Hepatic stellate cell (primary cell): Measurements from ENCODE around the gene ADRA2B.

Experiments
- DNase-seq: peaks from one replicate; pipeline ENCODE4 v3.0.0; 2011; ENCODE audit warnings: low spot score

ADRA2B gene

DNA sequence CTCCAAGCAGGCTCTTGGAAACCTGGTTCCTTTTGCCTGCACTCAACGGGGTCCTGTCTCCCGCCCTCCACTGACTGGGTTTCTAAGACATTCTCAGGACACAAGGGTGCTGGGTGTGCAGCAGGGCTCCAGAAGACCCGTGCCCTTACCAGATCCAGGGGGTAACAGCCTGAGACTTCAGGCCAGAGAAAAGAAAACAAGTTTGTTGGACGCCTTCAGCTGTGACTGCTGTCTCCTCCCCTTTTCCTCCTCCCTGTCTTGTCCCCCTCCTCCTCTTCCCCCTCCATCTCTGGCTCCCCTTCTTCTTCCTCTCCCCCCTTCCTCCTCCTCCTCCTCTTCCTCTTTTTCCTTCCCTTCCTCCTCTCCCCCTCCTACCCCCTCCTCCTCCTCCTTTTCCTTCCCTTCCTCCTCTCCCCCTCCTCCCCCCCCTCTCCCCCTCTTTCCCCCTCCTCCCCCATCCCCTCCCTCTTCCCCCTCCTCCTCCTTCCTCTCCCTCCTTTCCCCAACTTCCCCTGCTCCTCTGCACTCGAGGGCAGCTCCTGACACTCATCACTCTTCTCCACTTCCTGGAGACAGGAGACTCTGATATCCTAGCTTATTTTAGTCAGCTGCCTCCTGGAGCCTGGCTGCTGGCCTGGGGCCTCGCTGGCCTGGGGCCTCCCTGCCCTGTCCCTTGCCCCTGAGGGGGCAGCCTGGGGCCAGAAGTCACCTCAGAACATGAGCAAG, 12.4 kb downstream of the ADRA2B start:
- no peak for DNase-seq

GRCh38 chr2:96103187-96103601, 13.2 kb downstream of the ADRA2B start:
- no peak for DNase-seq

DNA sequence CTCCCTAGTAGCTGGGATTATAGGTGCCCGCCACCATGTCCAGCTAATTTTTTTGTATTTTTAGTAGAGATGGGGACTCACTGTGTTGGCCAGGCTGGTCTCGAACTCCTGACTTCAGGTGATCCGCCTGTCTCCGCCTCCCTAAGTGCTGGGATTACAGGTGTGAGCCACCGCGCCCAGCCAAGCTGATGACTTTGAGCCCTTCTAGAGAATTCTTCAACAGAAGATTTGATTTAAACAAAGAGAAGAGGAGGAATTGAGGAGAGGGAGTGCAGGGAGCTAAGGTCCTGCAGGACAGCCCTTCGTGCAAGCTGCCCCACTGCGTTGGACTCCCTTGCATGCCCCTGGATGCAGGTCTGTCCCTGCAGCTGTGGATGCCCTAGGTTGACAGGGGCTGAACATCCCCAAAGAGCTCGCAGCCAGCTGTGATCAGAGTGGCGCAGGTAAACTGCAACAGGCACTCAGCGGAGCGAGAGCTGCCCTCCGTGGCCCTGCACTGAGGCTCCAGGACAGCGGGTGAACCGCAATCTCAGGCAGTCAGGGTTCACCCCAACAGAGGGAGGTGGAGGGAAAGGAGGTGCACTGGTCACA, 13.7 kb downstream of the ADRA2B start:
- no peak for DNase-seq

DNA sequence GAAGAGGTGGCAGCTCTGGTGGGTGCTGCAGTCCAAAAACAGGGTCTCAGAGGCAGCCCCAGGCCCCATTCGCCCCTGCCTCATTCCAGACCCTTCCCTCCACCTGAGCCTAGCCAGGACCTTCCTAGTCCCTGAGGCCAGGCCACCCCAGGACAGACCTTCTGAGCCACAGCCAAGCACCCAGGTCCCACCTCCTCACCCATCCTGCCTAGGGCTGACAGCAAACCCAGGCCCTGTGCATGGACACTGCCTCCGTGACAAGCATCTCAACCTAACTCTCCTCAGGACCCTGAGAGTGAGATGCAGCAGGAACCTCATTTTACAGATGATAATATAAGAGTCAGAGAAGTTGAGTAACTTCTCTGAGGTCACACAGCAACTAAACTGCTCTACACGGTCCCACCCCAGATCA, 15.5 kb downstream of the ADRA2B start:
- no peak for DNase-seq

GRCh38 chr2:96099861-96100798, 16.2 kb downstream of the ADRA2B start:
- DNase-seq = no peak

GRCh38 chr2:96098900-96099590, 17.3 kb downstream of the ADRA2B start:
- no peak for DNase-seq

GRCh38 chr2:96097951-96098823, 18.2 kb downstream of the ADRA2B start:
- no peak for DNase-seq

DNA sequence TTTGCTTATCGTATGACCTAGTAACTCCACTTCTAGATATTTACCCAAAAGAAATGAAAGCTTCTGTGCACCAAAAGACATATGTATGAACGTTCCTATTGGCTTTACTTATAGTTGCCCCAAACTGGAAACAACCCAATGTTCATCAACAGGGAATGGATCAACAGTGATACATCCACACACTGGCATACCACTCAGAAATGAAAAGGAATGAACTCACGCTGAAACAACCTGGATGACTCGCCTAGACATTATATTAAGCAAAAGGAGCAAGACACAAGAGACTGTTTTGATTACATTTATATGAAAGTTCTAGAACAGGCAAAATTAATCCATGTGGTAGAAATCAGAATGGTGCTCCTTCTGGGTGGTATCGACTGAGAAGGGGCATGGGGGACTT, 18.9 kb downstream of the ADRA2B start:
- no peak for DNase-seq

DNA sequence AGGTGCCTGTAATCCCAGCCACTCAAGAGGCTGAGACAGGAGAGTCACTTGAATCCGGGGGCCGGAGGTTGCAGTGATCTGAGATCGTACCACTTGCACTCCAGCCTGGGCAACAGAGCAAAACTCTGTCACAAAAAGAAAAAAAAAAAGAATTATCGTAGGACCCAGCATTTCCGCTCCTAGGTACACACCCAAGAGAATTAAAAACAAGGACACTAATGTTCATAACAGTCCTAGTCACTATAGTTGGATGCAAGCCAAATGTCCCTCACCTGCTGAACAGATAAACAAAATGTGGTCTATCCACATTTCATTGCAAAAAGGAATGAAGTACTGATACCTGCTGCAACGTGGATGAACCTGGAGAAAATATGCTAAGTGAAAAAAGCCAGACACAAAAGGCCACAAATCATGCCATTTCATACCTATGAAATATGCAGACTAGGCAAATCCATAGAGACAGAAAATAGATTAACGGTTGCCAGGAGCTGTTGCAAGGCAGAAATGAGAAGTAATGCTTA, 21.2 kb downstream of the ADRA2B start:
- DNase-seq = no peak

DNA sequence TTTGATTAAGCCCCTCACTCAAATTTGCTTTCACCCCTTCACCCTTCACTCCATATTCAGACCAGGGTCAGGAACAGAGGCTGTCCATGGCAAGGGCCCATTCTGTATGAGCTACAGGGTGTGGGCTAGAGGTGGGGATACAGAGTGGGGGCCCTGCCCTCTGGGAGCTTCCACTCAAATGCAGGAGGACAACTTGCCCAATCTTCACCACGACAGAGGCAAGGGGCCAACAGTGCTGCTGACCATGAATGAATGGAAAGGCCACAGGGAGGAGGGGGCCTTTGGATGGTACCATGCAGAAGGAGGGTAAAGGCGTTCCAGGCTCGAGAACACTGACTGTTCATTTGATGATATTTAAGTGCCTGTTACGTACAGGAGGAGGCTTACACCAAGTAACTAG, 22.8 kb downstream of the ADRA2B start:
- DNase-seq = no peak

- no peak for DNase-seq
Observed at GRCh38 chr2:96092951-96093350, 23.4 kb downstream of the ADRA2B start.

DNA sequence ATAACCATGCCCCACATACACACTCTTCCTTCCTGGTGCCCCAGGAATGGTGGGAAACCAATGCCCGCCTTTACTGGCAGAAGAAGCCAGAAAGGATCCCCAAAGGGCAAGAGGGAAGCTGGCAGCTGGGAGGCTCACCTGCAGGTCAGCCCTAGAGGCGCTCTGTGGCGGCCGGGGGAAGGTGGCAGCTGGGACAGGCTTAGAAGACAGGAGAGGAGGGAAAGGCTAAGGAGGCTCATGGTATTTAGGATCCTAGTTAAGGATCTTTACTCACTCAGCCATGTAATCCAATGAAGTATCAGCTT, 23.8 kb downstream of the ADRA2B start:
- no peak for DNase-seq

DNA sequence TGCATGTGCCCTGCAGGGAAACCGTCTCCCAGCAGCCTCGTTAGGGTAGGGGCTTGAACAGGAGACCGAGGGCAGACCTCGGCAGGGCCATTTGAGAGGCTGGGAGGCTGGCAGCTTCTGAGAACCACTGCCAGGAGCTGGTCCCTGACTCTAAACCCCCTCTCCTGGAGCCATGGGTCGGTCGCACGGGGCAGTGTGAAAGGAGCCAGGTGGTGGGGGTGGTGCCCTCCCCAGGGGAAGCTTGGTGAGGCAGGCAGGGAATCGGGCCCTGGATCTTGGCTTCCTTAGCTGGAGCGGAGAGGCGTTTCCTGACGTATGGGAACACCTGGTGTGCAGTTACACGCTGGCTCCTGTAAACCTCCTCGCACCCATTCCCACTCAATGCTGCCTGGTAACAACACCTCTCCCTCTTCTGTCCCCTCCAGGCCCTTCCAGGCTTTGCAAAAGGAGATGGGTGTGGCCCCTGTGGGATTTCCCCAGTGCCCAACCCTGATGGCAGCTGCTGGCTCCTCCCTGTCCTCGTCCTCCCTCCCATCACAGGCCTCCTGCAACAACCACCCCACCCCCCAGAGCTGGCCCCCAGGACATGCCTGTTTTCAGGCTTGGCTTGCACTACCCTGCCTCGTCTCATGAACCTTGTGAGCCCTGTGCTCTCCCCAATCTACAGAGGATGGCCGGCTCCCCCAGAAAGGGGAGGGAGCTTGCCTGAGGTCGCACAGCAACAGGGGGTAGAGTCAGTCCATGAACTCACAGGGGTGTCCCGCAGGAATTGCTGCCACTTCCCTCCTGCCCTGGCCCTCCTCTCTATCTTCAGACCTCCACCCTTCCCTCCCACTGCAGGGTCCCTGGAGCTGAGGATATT, 24.4 kb downstream of the ADRA2B start:
- DNase-seq = no peak

- DNase-seq = no peak
Observed at GRCh38 chr2:96091141-96091710, 25.1 kb downstream of the ADRA2B start.

- no peak for DNase-seq
Observed at GRCh38 chr2:96090196-96090926, 26.0 kb downstream of the ADRA2B start.

DNA sequence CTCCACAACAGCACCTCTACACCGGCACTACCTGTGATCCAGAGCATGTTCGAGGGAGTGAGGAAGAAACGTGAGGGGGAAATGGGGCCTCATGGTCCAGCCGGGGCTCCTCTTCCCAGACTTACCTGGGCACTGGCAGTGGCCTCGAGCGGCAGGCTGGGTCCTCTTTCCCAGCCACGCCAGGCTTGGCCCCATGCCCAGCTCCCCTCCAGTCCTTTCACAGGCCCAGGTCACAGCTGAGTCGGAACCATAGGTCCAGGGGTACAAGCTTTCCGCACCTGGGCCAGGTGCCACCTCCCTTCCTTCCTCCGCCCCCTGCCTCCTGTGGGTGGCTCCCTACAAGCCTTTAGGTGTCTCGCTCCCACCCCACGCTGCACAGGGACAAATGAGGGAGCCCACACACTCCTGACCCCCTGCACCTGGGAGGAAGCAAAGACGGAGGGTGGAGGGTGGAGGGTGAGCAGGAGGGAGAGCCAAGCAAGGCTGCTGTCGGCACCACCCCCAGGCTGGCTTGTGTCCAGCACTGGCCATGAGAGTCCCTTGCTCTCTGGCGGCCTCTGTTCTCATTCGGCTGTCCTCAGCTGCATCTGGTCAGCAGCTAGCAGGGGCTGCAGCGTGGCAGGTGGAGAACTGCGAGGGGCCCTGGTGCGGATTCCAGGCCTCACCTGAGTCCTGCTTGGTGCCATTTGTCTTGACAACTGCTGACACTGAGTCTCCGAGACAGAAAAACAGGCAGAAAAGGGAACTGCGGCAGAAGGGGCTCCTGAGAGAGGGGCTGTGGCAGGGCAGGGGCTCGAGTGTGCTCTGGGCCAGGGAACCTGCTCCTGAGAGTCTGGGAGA, 26.8 kb downstream of the ADRA2B start:
- no peak for DNase-seq

GRCh38 chr2:96088340-96089335, 27.7 kb downstream of the ADRA2B start:
- no peak for DNase-seq
